ENCODE results near the gene ARID1B. TPM values are rescaled to one million over a fixed set of nuclear protein-coding genes. Genes with fewer than 3 reads are reported as not detected.

ARID1B gene
- total and polyA plus RNA-seq, 12 donors: 13.3 to 85.6 (median 50.9) TPM

DNA sequence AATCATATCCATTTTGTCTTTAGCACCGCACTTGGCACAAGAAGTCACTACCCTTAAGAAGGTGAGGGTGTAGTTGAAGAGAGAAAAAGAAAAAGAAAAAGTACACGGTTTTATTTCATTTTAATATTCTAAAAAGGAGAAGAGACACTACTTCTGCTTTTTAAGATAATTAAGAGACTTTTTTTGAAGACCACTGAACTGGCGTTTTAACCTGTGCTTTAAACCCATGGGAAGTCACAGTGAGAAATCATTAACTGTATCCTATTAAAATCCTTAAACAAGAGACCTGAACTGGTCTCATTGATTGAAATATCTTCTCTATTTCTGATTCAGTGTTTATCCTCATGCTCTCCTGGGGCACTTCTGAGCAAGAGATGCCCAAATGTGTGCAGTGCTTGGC is 302.6 kb downstream of the ARID1B start:
- no peaks in the 10 kb centered on the region for H3K27me3 ChIP-seq
- 75 to 86% (median 78%) methylated on average over 3 of the region's 3 CpGs for WGBS, 4 donors
- intact Hi-C loops (cut with DNase I): no loop called here
- no peaks in the 10 kb centered on the region for H3K9me3 ChIP-seq (replicated peaks in 1 of 3)
- H3K36me3 ChIP-seq (replicated peaks in 1 of 2): no peaks in the 10 kb centered on the region
- no peak overlapping the region for H3K27ac ChIP-seq
- H3K4me3 ChIP-seq: no peak overlapping the region
- H3K4me1 ChIP-seq (replicated peaks in 1 of 2): peaks cover 0 to 21% of the 10 kb centered on the region in 2 donors
- no peak for DNase-seq
- TF ChIP-seq POLR2A (IDR thresholded peaks at IDR 0.05): no peak
- TF ChIP-seq, protein P1, sequence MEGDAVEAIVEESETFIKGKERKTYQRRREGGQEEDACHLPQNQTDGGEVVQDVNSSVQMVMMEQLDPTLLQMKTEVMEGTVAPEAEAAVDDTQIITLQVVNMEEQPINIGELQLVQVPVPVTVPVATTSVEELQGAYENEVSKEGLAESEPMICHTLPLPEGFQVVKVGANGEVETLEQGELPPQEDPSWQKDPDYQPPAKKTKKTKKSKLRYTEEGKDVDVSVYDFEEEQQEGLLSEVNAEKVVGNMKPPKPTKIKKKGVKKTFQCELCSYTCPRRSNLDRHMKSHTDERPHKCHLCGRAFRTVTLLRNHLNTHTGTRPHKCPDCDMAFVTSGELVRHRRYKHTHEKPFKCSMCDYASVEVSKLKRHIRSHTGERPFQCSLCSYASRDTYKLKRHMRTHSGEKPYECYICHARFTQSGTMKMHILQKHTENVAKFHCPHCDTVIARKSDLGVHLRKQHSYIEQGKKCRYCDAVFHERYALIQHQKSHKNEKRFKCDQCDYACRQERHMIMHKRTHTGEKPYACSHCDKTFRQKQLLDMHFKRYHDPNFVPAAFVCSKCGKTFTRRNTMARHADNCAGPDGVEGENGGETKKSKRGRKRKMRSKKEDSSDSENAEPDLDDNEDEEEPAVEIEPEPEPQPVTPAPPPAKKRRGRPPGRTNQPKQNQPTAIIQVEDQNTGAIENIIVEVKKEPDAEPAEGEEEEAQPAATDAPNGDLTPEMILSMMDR (IDR thresholded peaks at IDR 0.05): no peak

DNA sequence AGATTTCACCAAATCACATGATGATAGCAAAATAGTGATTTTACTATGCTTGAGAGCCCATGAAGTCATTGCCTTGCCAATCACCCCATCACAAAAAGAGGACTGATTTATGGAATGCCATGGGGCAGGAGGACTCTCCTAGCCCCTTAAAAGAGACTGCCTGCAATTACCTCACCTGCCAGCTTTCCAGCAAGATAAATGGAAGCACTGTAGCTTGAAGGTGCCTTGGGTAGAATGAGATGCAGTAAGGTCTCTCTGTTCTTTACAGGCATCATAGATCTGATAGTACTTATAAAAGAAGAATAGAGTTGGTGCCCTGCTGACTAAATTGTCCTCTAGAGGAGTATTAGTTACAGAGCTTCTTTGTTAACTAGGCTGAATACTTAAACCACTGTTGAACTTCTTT is 303.8 kb downstream of the ARID1B start:
- H3K4me1 ChIP-seq (replicated peaks in 1 of 2): peaks cover 0 to 9% of the 10 kb centered on the region in 2 donors
- no peaks in the 10 kb centered on the region for H3K9me3 ChIP-seq (replicated peaks in 1 of 3)
- intact Hi-C loops (cut with DNase I): no loop called here
- no peaks in the 10 kb centered on the region for H3K27me3 ChIP-seq
- no peak overlapping the region for H3K4me3 ChIP-seq
- H3K36me3 ChIP-seq (replicated peaks in 1 of 2): no peaks in the 10 kb centered on the region
- DNase-seq: no peak
- TF ChIP-seq, protein P1 (IDR thresholded peaks at IDR 0.05): no peak
- no peak for TF ChIP-seq POLR2A (IDR thresholded peaks at IDR 0.05)
- no peak overlapping the region for H3K27ac ChIP-seq

GRCh38 chr6:157083343-157083742 is 306.2 kb downstream of the ARID1B start:
- peaks cover 0 to 9% of the 10 kb centered on the region in 2 donors for H3K4me1 ChIP-seq (replicated peaks in 1 of 2)
- no peak overlapping the region for H3K4me3 ChIP-seq
- intact Hi-C loops (cut with DNase I): no loop called here
- no peak overlapping the region for H3K27ac ChIP-seq
- H3K36me3 ChIP-seq (replicated peaks in 1 of 2): no peaks in the 10 kb centered on the region
- 59 to 68% (median 64%) methylated on average over 7 of the region's 7 CpGs for WGBS, 4 donors
- H3K27me3 ChIP-seq: no peaks in the 10 kb centered on the region
- H3K9me3 ChIP-seq (replicated peaks in 1 of 3): no peaks in the 10 kb centered on the region
- TF ChIP-seq, protein P1 (IDR thresholded peaks at IDR 0.05): no peak
- TF ChIP-seq POLR2A (IDR thresholded peaks at IDR 0.05): no peak
- DNase-seq: no peak

- no peaks in the 10 kb centered on the region for H3K9me3 ChIP-seq (replicated peaks in 1 of 3)
- H3K27me3 ChIP-seq: no peaks in the 10 kb centered on the region
- no peaks in the 10 kb centered on the region for H3K36me3 ChIP-seq (replicated peaks in 1 of 2)
- no peak for DNase-seq
- 95 to 99% (median 98%) methylated on average over 6 of the region's 6 CpGs for WGBS, 4 donors
- no peak overlapping the region for H3K27ac ChIP-seq
- TF ChIP-seq, protein P1 (IDR thresholded peaks at IDR 0.05): no peak
- no peak for TF ChIP-seq POLR2A (IDR thresholded peaks at IDR 0.05)
- intact Hi-C loops (cut with DNase I): no loop called here
- no peak overlapping the region for H3K4me3 ChIP-seq
- H3K4me1 ChIP-seq (replicated peaks in 1 of 2): peaks cover 0 to 11% of the 10 kb centered on the region in 2 donors
These were observed 309.5 kb downstream of the ARID1B start for GRCh38 chr6:157086632-157087031.

Data from adrenal gland (tissue), 12 donors.